Immature natural killer cell (primary cell): ENCODE data around the gene MAPK6. TPM values are rescaled to one million over a fixed set of nuclear protein-coding genes. Genes with fewer than 3 reads are reported as not detected.
"Not testable (repeated sequence)": the region's sequence is repeated elsewhere in the genome, so short reads cannot be mapped to it uniquely, and the experiment has no call there.

Source experiments
- DNase-seq, 3 donors: peaks; one replicate each; pipeline ENCODE4 v3.0.0; 2022; ENCODE audit warnings: mixed read lengths in 1 of 3
- H3K27ac Mint-ChIP-seq, 6 donors: one replicate each; pipeline ENCODE4 v1.8.0; 2020; ENCODE audit warnings: mixed read lengths in 6 of 6, mild to moderate bottlenecking in 5 of 6, inconsistent platforms in 4 of 6, moderate library complexity in 3 of 6
- H3K27me3 Mint-ChIP-seq, 3 donors: one replicate each; pipeline ENCODE4 v1.8.0; 2020 to 2021; ENCODE audit warnings: low read depth in 3 of 3, mild to moderate bottlenecking in 3 of 3, mixed read lengths in 3 of 3, moderate library complexity in 3 of 3, inconsistent platforms in 1 of 3
- H3K36me3 Mint-ChIP-seq, 3 donors: one replicate each; pipeline ENCODE4 v1.8.0; 2020; ENCODE audit warnings: mixed read lengths in 3 of 3, inconsistent platforms in 2 of 3, mild to moderate bottlenecking in 2 of 3
- H3K4me1 Mint-ChIP-seq, 2 donors: one replicate each; pipeline ENCODE4 v1.8.0; 2020; ENCODE audit warnings: inconsistent platforms in 2 of 2, mild to moderate bottlenecking in 2 of 2, mixed read lengths in 2 of 2, moderate library complexity in 1 of 2
- H3K4me3 Mint-ChIP-seq, 5 donors: one replicate each; pipeline ENCODE4 v1.8.0; 2020; ENCODE audit warnings: mild to moderate bottlenecking in 5 of 5, mixed read lengths in 5 of 5, inconsistent platforms in 3 of 5, moderate library complexity in 3 of 5
- H3K9me3 Mint-ChIP-seq, 6 donors: one replicate each; pipeline ENCODE4 v1.8.0; 2020; ENCODE audit warnings: mild to moderate bottlenecking in 6 of 6, mixed read lengths in 6 of 6, inconsistent platforms in 4 of 6, moderate library complexity in 3 of 6
- polyA plus RNA-seq, 3 donors: library from polyadenylated mRNA; unstranded; fragments of 300-500 nt; fragmentation: Illumina TruSeq; gene quantifications; one replicate each; pipeline ENCODE4 v1.2.3, GENCODE V29; 2021

The MAPK6 gene
- polyA plus RNA-seq, 3 donors from 2014 or later, result 2.4 to 5.1 (median 4.9) TPM

DNA sequence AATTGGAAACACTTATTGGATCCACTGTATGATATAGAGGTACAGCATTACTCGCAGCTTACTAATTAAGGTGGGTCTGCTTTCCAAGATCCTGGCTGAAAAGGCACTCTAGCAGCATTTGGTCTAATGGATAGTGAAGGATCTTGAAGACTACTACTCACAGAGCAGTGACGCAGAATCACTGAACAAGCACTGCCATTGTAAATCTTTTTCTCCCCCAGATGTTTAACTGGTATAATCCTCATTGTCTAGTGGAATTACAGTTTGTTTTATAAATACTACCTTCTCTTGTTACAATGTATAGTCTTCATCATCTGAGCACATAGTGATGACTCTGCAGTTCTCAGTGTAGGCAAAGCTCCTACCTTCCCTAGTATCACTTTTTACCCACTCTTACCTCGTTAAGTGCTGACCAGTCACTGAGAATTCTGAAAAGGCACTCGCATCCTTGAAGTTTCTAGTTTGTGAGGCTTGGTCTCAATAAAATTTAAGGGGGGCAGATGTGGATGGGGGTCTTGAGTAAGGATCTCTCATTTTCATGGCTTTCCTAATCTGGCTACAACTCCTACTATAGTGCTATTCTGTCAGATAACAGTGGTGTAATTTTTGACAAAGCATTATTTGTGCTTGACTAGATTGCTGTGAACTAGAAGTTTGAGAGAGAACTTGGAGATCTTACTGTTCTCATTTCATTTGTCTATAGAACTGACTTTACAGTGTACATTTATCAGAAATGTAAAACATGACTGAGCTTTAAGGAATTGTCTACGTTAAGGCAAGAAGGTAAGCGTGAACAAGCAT lies 23.2 kb downstream of the MAPK6 start:
- Mint-ChIP-seq H3K4me1 (peaks cover 36 to 69% of the 10 kb centered on the region in 2 donors), H3K4me3 (no peak overlapping the region), H3K9me3 (no peaks in the 10 kb centered on the region), H3K27me3 (no peaks in the 10 kb centered on the region), H3K36me3 (peaks cover 0 to 4% (median 0%) of the 10 kb centered on the region in 3 donors), H3K27ac (peak overlapping the region in 1 of 6 donors; percentile 17)
- no peak for DNase-seq

DNA sequence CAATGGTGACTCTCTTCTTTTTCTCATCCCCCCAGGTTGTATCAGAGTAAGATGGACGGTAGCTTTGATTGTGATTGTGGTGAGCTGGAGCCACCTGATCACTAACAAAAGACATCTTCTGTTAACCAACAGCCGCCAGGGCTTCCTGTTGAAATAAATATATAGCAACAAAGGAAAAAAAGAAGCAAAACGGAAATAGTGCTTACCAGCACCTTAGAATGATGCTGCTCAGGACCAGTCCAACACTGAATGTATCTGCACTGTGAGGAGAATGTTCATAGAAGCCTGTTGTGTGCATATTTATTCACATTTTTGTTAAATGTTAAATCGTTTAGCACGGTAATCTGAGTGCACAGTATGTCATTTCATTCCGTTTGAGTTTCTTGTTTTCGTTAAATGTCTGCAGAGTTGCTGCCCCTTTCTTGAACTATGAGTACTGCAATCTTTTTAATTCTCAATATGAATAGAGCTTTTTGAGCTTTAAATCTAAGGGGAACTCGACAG lies 26.8 kb downstream of the MAPK6 start:
- peaks cover 0 to 14% (median 10%) of the 10 kb centered on the region in 3 donors for H3K36me3 Mint-ChIP-seq
- H3K27ac Mint-ChIP-seq, result peak overlapping the region; percentile 65 to 92 (median 84)
- peak; percentile 44 to 58 (median 53) for DNase-seq
- H3K9me3 Mint-ChIP-seq, H3K27me3 Mint-ChIP-seq: not testable (repeated sequence)
- peaks cover 23 to 42% of the 10 kb centered on the region in 2 donors for H3K4me1 Mint-ChIP-seq
- peak overlapping the region; percentile 66 to 85 (median 79) for H3K4me3 Mint-ChIP-seq

DNA sequence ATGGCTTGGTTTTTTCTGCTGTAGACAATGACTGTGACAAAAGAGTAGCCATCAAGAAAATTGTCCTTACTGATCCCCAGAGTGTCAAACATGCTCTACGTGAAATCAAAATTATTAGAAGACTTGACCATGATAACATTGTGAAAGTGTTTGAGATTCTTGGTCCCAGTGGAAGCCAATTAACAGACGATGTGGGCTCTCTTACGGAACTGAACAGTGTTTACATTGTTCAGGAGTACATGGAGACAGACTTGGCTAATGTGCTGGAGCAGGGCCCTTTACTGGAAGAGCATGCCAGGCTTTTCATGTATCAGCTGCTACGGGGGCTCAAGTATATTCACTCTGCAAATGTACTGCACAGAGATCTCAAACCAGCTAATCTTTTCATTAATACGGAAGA lies 27.5 kb downstream of the MAPK6 start:
- H3K27ac Mint-ChIP-seq, result peak overlapping the region; percentile 65 to 92 (median 84)
- H3K4me1 Mint-ChIP-seq, result peaks cover 23 to 41% of the 10 kb centered on the region in 2 donors
- not testable (repeated sequence) for H3K27me3 Mint-ChIP-seq, DNase-seq, H3K9me3 Mint-ChIP-seq
- H3K36me3 Mint-ChIP-seq, result peaks cover 0 to 15% (median 10%) of the 10 kb centered on the region in 3 donors
- H3K4me3 Mint-ChIP-seq, result peak overlapping the region in 3 of 5 donors; percentile 66 to 85 (median 79)

DNA sequence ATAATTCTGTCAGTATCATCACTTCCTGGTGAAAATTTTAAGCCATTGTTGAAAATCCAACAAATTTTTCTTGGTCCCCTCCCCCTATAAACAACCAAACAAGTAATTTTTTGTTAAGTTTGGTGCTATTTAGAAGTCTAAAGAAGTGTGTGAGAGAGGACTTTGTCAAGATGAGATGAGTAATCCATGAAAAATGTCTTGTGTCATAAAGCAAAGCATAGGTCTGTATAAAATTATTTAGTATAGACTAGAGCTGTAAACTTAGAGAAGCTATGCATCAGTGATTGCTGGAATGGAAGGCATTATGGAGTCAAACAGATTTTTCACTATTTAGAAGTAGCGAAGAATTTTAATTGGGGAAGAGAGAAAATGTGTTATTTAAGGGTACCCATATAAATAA lies 31.4 kb downstream of the MAPK6 start:
- Mint-ChIP-seq H3K9me3 (no peaks in the 10 kb centered on the region), H3K27ac (no peak overlapping the region), H3K27me3 (peaks cover 0 to 4% (median 0%) of the 10 kb centered on the region in 3 donors), H3K4me1 (peaks cover 16% of the 10 kb centered on the region in 2 donors), H3K4me3 (no peak overlapping the region), H3K36me3 (peaks cover 3 to 32% (median 15%) of the 10 kb centered on the region in 3 donors)
- DNase-seq, result no peak

DNA sequence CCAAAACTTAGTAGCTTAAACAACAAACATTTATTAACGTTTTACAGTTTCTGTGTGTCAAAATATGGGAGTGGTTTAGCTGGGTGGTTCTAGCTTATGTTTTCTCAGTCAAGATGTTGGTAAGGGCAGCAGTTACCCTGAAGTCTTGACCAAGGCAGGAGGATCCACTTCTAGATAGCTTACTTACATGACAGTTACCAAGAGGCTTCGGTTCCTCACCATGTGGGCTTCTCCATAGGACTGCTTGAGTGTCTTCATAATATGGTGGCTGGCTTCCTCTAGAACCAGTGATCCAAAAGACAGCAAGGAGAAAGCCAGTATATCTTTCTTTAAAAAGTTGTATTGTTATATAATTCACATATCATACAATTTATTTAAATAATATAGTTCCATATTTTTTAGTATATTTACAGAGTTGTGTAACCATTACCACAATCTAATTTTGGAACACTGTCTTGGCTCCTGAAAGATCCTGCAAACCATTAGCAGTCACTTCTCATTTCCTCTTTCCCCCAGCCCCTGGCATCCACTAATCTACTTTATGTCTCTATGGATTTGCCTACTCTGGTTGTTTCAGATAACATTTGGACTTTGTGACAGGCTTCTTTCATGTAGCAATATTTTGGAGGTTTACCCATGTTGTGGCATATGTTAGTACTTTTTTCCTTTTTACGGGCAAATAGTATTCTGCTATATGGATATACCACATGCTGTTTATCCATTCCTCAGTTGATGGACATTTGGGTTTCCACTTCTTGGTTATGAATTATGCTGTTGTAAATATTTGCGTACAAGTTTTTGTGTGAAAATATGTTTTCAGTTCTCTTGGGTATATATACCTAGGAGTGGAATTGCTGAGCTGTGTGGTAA lies 33.3 kb downstream of the MAPK6 start:
- peaks cover 0 to 2% of the 10 kb centered on the region in 2 donors for H3K4me1 Mint-ChIP-seq
- H3K27ac Mint-ChIP-seq, result no peak overlapping the region
- peaks cover 0 to 4% (median 0%) of the 10 kb centered on the region in 3 donors for H3K27me3 Mint-ChIP-seq
- H3K36me3 Mint-ChIP-seq, result peaks cover 3 to 27% (median 15%) of the 10 kb centered on the region in 3 donors
- H3K9me3 Mint-ChIP-seq, result no peaks in the 10 kb centered on the region
- no peak for DNase-seq
- no peak overlapping the region for H3K4me3 Mint-ChIP-seq

DNA sequence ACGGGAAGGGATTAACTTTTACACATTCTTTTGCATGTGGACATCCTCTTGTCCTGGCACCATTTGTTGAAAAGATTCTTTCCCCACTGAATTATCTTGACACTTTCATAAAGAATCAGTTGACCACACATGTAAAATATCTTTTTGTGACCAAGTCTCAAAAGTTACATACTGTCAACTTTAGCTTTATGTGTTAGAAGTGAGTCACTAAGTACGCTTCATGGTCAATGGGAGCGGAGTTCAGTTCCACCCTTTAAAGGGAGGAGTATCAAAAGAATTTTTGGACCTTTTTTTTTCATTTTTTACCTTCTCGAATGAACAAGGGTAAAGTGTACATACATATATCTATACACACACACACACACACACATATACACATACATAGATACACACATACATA lies 35.4 kb downstream of the MAPK6 start:
- Mint-ChIP-seq H3K4me1 (no peaks in the 10 kb centered on the region), H3K4me3 (no peak overlapping the region), H3K27me3 (no peaks in the 10 kb centered on the region), H3K36me3 (peaks cover 8 to 22% (median 16%) of the 10 kb centered on the region in 3 donors), H3K27ac (no peak overlapping the region), H3K9me3 (no peaks in the 10 kb centered on the region)
- no peak for DNase-seq

DNA sequence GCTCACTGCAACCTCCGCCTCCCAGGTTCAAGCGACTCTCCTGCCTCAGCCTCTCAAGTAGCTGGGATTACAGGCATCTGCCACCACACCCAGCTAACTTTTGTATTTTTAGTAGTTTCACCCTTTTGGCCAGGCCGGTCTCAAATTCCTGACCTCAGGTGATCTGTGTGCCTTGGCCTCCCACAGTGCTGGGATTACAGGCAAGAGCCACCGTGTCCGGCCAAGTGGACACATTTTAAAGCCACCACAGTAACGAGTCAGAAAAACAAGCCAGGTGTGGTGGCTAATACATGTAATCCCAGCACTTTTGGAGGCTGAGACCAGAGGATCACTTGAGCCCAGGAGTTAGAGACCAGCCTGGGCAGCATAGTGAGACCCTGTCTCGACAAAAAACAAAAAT lies 35.8 kb downstream of the MAPK6 start:
- H3K4me1 Mint-ChIP-seq, H3K4me3 Mint-ChIP-seq, H3K9me3 Mint-ChIP-seq, H3K27ac Mint-ChIP-seq, DNase-seq, H3K27me3 Mint-ChIP-seq: not testable (repeated sequence)
- H3K36me3 Mint-ChIP-seq, result peaks cover 11 to 22% (median 16%) of the 10 kb centered on the region in 3 donors

DNA sequence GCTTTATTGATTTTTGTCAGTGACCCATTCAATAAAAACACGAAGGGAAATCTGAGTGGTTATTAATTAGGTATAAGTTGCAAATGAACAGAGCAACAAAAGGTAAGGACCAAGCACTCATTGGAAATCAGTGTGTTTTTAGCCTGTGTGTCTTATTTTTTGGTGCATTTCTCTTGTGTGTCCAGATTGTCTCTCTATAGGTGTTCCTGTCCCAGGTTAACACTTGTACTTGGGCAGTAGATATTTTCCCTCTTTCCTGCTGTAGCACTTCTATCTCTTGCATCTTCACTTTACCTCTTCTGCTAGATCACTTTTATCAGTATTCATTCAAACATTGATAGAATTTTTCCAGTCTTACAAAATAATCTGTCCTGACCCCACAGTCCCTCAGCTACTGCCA lies 37.0 kb downstream of the MAPK6 start:
- H3K4me1 Mint-ChIP-seq, result no peaks in the 10 kb centered on the region
- DNase-seq, result no peak
- H3K4me3 Mint-ChIP-seq, result no peak overlapping the region
- H3K9me3 Mint-ChIP-seq, result no peaks in the 10 kb centered on the region
- H3K27ac Mint-ChIP-seq, result no peak overlapping the region
- peaks cover 11 to 20% (median 17%) of the 10 kb centered on the region in 3 donors for H3K36me3 Mint-ChIP-seq
- H3K27me3 Mint-ChIP-seq, result no peaks in the 10 kb centered on the region

DNA sequence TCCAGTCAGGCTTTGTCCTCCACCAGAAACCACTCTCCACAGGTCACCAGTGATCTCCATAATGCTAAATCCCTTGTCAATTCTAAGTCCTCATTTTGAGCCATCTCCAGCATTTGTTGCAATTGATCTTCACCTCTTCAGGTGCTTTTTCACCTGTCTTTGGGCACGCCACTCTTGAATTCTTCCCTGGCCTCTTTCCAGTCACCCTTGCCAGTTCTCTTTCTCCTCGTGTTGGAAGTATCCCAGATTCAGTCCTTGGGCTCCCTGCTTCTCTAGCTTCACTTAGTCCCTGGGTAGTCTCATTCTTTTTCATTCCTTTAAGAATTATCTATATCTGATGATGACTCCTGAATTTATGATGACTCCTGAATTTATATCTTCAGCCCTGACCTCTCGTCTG lies 37.5 kb downstream of the MAPK6 start:
- Mint-ChIP-seq H3K9me3 (no peaks in the 10 kb centered on the region), H3K4me3 (no peak overlapping the region), H3K36me3 (peaks cover 11 to 22% (median 17%) of the 10 kb centered on the region in 3 donors), H3K27ac (no peak overlapping the region), H3K4me1 (no peaks in the 10 kb centered on the region), H3K27me3 (no peaks in the 10 kb centered on the region)
- DNase-seq, result no peak

DNA sequence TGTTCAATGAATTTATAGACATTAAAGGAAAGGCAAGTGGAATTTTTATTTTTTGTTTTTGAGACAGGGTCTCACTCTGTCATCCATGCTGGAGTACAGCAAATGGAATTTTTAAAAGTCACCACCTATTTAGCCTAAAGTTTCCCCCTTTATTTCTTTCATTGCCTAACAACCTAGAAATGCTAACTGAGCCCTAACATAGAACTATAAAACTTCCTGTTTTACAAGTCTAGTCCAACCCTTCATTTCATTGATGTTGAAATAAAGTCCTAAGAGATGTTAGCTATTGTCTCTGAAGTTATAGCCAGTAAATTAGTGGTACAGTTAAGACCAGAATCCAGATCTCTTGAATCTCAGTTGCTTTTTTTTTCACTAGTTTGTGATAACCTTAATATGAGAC lies 39.0 kb downstream of the MAPK6 start:
- Mint-ChIP-seq H3K9me3 (no peaks in the 10 kb centered on the region), H3K4me1 (no peaks in the 10 kb centered on the region), H3K27ac (no peak overlapping the region), H3K27me3 (no peaks in the 10 kb centered on the region), H3K4me3 (no peak overlapping the region), H3K36me3 (peaks cover 9 to 21% (median 10%) of the 10 kb centered on the region in 3 donors)
- DNase-seq, result no peak

DNA sequence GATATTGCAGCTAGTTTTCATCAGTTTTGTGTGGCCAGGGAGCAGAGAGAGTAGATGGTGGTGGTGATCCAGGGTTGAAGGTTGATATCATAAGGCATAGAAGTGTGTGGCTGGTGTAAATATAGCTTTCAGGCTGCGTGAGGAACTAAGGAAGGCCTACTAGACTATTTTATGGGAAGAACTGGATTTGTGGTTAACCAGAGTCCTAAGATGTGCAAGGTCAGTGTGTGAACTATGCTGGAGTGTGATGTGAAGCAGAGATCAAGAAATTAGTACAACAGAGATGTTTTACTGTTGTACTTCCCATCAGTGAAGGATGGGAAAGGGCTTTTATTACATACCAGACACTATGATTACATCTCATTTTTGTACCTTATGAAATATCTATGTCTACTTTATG lies 41.5 kb downstream of the MAPK6 start:
- peak overlapping the region in 1 of 6 donors; percentile 7 for H3K27ac Mint-ChIP-seq
- H3K36me3 Mint-ChIP-seq, result peaks cover 5 to 39% (median 28%) of the 10 kb centered on the region in 3 donors
- no peak for DNase-seq
- H3K4me3 Mint-ChIP-seq, result no peak overlapping the region
- H3K9me3 Mint-ChIP-seq, result no peaks in the 10 kb centered on the region
- no peaks in the 10 kb centered on the region for H3K4me1 Mint-ChIP-seq
- no peaks in the 10 kb centered on the region for H3K27me3 Mint-ChIP-seq

DNA sequence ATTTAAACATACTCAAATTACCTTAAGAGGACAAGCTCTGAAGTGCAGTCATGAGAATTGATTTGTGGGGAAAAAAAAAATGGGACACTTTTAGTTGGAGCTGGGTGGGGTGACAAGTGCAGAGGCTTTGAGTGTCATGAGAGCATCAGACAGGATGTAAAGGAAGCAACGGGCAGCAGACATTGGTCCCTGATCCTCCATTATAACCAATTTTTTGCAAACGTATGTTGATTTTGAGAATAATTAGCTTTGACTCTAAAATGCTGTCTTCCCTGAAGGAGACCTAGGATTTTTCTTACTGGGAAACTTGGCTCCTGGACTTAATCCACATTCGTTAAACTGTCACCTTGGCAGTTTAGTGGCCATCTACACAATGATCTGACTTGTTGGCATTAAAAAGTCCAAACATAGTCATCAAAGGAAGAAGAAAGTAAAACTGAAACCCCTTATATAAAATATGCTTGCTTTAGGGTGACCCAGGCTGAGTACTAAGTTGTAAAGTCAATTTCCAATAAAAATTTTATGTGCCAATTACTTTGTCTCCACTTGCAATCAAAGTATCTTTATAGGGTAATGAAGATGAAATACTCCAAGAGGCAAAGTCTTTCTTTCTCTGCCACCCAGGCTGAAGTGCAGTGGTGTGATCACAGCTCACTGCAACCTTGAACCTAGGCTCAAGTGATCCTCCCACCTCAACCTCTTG lies 48.0 kb downstream of the MAPK6 start:
- no peaks in the 10 kb centered on the region for H3K9me3 Mint-ChIP-seq
- H3K4me3 Mint-ChIP-seq, result no peak overlapping the region
- peak overlapping the region in 1 of 6 donors; percentile 17 for H3K27ac Mint-ChIP-seq
- peaks cover 2 to 5% of the 10 kb centered on the region in 2 donors for H3K4me1 Mint-ChIP-seq
- peaks cover 5 to 24% (median 19%) of the 10 kb centered on the region in 3 donors for H3K36me3 Mint-ChIP-seq
- no peak for DNase-seq
- H3K27me3 Mint-ChIP-seq, result peaks cover 0 to 1% (median 0%) of the 10 kb centered on the region in 3 donors

DNA sequence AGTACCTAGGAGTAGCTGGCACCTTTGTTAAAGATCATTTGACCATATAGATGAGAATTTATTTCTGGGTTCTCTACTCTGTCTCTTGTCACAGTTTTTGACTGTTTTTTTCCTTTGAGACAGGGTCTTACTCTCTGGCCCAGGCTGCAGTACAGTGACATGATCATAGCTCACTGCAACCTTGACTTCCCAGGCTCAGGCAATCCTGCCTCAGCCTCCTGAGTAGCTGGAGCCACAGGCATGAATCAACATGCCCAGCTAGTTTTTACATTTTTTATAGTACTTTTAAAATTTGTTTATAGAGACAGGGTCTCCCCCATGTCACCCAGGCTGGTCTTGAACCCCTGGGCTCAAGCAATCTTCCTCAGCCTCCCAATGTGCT lies 48.5 kb downstream of the MAPK6 start:
- Mint-ChIP-seq H3K27me3 (peaks cover 0 to 1% (median 0%) of the 10 kb centered on the region in 3 donors), H3K9me3 (no peaks in the 10 kb centered on the region), H3K4me3 (no peak overlapping the region), H3K4me1 (peaks cover 2 to 5% of the 10 kb centered on the region in 2 donors), H3K36me3 (peaks cover 5 to 24% (median 19%) of the 10 kb centered on the region in 3 donors), H3K27ac (no peak overlapping the region)
- DNase-seq, result no peak
